Stimulated activated CD8-positive, alpha-beta memory T cell treated with anti-CD3 and anti-CD28 coated beads, Interleukin-12 subunit alpha, Interleukin-12 subunit beta, amount 100 ng/mL, for 4 hours (primary cell): ENCODE measurements around the gene SLC30A3.

ENCODE experiments used
- DNase-seq: peaks from one replicate; pipeline ENCODE4 v3.0.0-alpha.2; 2020; ENCODE audit warnings: low read depth

SLC30A3 gene

DNA sequence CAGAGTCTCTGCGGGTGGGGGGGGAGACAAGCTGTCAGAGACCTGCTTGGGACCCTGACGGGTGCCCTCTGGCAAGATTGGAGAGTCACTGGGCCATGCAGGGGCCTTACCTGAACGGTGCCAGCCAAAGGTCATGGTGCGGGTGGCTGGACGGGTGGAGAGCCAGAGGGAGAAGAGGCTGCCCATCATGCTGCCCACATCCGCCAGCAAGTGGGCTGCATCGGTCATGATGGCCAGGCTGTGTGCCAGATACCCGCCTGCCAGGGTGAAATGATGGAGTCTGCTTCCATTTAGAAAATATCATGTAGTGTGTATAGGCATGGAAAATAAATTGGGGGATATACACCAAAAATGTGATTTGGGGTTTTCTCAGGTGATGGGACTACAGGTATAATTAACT, 4.8 kb downstream of the SLC30A3 start:
- DNase-seq, result no peak

DNA sequence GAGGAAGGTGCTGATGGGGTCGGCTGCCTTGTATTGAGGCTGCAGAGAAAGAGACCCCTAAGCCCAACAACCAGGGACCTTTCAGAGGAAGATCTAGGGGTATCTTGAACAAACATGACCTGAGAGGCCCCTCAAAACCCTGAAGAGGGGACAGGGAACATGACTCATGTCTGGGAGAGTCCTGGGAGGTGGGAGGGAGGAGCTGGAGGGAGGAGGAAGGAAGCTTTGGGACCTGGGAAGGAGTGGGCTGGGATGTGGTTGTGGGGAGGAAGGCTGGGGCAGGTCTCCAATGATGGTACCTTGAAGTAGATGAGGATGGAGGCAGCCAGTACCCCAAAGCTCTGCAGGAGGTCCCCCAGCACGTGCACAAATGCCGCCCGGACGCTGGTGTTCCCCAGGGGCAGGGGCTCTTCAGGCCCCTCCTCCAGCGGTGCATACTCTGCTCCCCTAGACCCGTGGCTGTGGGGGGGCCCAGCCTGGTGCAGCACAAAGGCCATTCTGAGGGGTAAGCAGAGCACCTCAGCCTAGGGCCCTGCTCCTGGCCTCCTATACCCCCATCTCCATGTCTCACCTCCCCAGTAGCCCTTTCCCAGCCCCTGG, 5.9 kb downstream of the SLC30A3 start:
- DNase-seq, result no peak

DNA sequence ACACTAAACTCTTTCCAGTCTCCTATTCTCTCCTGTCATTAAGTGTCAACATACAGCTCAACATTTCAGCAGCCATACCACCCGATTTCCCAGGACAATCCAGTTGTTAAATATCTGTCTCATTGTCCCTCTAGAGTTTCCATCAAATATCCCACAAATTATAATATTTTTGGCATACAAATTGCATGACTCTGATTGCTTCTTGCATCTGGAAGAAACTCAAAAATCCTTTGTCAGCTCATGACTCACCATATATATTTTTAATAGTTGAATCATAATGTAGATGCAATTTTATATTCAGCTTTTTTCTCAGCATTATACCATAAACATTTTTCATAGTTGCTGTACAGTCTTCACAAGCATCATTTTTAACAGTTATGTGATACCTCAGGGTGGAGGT, 7.2 kb downstream of the SLC30A3 start:
- no peak for DNase-seq

DNA sequence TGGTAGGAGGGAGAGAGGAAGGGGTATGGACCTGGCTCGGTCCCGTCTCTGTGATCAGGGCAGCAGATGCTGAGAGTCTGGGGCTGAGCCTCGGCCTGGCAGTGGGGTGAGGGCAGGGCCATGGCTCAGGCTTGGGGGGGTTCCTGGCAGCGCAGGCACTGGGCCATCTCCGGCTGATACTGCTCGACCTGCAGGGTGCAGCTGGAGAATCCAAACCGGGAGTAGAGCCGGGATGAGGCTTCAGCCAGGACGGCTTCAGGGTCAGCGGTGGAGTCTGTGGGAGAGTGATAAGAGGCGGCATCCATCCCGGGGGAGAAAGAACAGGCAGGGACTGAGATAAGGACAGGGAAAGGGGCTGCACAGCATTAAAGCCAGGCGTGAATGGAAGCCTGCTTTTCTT, 7.7 kb downstream of the SLC30A3 start:
- DNase-seq, result no peak

DNA sequence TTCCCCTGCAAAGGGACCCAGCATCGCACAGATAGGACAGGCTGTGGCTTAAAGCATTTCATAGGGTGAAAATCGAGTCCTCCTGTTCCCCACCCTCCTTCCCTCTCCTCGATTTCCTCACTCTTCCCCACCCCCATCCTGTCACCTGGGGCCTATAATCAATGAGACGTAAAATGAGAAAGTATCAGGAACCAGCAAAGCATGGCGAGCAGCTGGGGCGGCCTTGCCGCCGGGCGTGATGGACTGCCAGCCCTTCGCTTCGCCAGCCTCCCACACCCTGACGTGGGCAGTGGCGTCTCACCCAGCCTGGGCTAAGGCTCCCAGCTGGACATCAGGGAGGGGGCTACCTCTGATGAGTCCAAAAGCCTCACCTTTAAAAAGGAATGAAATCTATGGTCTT, 11.1 kb downstream of the SLC30A3 start:
- no peak for DNase-seq

DNA sequence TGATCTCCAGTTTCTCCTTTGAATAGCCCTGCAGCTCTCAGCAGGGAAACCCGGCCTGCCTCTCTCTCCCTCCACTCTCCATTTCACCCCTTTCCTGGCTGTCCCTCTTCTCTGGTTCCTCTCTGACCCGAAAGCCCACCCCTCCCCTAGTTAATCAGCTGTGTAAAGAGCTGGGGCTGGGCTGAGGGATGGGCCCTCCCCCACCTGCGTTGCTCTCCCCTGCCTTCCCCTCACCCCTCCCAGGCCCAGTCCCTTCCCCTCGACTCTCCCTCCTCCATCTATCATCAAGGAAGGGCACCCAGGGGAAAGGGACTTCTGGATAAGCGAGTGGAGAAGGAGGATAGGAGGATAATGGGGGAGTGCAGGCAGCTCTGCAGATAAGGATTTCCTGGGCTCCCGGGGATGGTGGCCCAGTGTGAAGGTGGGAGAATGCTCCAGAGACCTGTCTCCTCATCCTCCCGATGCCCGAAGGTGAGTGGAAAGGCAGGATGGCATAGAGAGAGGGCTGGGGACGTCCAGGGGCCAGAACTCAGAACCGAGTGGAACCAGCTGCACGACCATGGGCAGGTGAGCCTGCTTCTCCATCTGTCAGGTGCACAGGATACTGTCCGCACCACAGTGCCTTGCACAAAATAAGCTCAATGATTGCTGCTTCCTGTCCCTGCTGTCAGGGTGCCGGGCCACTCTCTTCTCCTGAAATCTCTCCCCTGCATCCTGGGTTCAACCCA, 12.0 kb downstream of the SLC30A3 start:
- DNase-seq, result no peak

DNA sequence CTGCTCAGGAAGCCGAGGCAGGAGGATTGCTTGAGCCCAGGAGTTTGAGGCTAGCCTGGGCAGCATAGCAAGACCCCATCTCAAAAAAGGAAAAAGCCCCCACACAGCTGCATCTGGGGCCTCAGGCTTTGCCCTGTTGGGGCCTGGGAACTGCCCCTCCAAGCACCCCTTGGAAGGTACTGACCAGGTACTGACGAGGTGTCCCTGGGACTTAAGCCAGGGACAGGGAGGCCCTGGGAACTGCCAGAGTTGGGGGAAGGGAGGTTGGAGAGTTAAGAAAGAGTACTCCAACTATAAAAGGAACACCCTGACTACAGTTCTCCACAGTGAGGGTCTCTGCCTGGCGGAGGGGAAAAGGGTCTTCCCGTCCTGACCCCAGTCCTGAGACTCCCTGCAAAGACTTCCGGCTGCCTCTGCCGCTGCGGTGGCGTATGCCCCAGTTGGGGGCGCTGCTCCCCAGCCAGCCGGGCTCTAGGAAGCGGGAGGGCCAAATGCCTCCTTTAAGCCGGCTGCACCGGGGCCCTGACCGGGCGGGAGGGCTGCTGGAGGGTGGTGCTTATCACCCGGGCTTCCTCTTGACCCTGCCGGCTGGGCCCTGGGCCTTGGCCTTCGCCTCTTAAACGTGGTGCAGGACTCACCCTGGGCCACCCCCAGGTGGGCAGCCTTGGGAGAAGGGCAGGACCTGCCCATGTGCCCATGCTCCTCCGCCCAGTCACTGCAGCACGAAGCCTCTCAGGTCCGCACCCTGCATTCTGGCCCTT, 12.8 kb downstream of the SLC30A3 start:
- no peak for DNase-seq

DNA sequence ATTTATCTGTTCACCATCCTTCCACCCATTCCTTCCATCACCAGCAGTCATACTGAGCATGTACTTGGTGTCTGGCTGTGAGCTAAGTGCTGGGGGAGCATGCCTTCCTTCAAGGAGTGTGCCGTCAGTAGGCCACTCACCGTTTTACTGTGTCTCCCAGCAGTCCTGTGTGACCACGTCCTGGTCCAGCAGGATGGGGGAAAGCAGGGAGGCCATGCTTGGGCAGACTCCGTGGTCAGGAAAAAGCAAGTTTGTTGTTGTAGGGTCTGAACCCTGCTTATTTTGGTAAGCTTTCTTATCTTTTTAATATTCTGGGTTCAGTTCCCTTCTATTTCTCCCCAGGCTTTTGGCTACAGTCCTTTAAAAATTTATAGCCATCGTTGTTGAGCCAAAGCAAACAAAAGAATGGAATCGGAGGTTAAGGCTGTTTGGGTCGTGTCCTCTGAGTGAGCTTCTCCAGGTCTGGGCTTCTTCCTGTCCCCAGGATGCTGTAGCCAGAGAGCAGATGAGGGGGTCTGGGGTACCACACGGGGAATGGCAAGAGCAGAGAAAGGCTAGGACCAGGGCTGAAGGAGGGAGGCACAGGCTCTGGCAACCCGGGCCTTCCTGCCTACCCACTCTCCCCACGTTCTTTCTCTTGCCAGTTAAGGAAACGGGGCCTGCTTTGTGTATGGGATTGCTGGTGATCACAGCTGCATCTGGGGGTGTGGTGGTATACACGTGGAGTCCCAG, 13.5 kb downstream of the SLC30A3 start:
- no peak for DNase-seq

DNA sequence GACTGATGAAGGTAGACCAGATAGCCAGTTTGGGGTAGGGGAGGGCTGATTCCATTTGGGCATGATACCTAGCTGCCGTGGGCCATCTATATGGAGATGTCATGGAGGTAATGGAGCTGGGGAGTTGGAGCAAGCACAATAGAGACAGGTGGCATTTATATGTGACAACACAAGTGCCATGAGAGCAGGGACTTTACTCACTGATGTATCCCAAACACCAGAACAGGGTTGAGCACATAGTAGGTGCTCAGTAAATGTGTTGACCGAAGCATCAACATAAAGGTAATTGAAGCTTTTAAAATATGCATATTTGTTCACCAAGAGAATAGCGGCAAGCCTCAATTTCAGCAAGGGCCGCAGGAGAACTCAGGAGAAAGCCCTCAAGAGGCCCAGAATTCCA, 15.0 kb downstream of the SLC30A3 start:
- DNase-seq, result no peak

DNA sequence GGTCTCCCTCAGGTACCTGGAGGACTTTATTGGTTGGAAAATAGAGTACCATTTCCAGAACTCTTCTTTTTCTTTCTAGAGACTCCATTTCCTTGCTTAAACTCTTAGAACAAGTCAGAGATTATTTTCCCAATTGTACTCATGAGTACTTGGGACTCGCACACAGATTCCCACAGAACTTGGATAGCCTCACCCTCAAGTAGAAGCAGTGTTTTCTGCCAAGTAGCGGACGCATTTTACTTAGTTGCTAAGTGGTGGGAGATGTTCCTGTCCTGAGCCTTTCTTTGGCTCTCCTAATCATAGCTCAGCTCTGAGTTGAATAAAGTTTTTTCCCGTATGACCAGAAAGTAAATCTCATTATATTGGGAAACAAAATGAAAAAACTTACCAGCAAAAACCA, 17.2 kb downstream of the SLC30A3 start:
- DNase-seq, result no peak

DNA sequence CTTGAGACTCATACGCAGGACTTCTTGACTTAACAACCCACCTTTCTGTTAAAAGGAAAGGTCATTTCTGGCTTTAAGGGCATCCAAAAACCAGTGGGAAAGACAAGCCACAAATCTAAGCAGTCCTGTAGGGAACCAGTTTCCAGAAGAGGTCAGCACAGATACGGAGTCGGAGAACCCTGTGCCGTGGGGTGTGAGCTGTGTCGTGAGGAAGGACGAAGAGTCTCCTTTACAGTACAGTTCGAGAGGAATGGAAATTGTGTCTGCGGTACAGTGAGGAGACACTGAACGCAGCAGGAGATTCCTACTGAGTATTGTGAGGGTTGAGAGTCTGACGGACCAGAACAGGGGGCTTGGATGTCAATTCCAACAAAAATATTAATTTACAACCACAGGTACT, 17.7 kb downstream of the SLC30A3 start:
- no peak for DNase-seq

DNA sequence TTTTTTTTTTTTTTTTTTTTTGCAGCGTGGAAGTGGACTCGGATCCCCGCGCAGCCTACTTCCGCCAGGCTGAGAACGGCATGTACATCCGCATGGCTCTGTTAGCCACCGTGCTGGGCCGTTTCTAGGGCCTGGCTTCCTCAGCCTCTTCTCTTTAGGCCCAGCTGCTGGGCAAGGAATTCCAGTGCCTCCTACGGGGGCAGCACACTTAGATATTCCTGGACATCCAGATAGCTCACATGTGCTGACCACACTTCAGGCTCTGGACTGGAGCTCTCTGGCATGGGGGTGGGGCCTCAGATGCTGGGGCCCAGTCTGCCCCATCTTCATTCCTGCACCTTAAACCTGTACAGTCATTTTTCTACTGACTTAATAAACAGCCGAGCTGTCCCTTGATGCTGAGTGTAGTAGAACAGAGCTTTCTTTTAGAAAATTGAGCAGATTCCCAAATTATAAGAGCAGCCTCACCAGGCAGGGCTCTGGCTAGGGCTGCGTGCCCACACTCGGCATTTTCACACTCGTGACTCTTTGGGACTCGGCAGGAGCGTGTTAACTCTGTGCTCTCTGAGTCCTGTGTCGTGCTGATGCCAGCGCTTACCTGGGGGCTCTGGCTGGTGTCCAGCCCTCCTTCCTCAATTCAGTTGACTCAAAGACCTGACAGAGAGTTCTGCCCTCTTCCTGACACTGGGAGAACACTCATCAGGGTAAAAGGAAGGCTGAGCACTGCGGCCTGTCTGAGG, 19.3 kb downstream of the SLC30A3 start:
- no peak for DNase-seq

DNA sequence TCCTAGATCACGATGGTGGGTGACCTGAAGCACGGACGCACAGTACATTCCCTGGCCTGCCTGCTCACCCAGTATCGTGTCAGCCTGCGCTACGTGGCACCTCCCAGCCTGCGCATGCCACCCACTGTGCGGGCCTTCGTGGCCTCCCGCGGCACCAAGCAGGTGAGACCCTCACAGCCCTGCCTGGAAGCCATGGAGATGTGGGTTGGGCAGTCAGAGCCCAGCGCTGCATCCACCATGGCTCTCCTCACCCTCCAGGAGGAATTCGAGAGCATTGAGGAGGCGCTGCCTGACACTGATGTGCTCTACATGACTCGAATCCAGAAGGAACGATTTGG, 20.3 kb downstream of the SLC30A3 start:
- DNase-seq, result no peak

DNA sequence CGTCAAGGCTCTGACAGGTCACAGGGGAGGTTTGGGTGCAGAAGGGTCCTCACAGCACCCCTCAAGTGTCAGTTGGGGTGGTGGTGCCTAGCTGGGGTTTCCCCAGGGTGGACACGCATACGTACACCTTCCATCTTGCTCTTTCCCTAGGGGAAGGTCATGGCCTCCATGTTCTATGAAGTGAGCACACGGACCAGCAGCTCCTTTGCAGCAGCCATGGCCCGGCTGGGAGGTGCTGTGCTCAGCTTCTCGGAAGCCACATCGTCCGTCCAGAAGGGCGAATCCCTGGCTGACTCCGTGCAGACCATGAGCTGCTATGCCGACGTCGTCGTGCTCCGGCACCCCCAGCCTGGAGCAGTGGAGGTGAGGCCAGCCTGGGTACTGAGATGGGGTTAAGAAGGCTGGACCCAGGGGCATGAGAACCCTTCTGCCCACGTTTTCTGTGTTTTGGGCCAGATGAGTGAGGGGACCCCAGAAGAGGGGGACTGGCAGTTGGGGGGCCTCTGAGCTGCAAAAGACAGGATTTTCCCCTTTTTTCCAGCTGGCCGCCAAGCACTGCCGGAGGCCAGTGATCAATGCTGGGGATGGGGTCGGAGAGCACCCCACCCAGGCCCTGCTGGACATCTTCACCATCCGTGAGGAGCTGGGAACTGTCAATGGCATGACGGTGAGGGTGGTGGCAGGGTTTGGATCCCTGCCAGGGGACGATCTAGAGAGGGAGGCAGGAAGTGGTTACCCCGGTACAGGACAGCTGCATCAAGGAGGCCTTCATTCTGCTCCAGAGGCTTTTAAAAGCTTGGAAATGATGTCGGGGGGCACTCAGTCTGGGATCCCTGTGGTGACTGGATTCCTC, 20.9 kb downstream of the SLC30A3 start:
- no peak for DNase-seq

DNA sequence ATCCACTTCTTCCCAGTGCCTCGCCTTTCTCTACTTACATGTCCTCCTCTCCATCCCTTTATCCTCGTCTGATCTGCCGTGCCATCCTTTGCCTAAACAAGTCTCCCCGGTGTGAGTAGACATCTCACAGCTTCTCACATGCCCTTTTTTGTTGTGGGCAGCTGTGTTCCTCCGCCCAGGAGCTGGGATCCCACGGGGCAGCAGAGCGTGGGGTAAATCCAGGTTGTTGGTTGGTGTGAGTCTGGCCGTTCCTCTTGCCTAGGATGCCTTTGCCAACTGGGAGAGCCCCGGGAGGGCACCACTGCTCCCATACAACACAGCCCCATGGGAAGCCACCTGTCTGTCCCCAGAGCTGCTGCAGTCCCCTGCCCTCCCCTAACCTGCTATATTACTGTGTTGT, 22.4 kb downstream of the SLC30A3 start:
- DNase-seq, result no peak

DNA sequence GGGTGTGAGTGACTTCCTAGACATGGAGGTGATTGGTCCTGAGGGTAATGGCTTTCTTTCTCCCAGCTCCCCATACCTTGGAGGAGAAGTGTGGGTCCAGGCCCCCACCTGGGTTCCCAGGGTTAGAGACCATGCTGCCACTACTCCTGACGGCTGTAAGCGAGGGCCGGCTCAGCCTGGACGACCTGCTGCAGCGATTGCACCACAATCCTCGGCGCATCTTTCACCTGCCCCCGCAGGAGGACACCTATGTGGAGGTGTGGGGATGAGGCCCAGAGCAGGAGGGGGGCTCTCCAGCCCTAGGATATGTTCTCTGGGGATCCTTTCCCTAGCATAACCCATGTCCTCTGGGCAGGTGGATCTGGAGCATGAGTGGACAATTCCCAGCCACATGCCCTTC, 23.9 kb downstream of the SLC30A3 start:
- DNase-seq, result no peak

DNA sequence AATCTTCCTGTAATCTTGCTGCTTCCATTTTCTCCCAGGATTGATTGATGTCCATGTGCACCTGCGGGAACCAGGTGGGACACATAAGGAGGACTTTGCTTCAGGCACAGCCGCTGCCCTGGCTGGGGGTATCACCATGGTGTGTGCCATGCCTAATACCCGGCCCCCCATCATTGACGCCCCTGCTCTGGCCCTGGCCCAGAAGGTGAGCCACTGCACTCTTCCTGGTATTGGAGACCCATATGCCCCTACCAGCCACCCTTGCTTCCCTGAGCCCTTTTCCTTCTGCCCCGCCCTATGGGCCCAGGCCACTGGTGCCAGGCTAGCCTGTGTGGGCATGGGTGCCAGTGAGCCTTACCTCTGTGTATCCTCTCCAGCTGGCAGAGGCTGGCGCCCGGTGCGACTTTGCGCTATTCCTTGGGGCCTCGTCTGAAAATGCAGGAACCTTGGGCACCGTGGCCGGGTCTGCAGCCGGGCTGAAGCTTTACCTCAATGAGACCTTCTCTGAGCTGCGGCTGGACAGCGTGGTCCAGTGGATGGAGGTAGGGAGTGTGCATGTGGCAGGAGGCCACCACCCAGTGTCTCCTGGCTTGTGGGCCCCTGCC, 25.4 kb downstream of the SLC30A3 start:
- DNase-seq, result no peak

DNA sequence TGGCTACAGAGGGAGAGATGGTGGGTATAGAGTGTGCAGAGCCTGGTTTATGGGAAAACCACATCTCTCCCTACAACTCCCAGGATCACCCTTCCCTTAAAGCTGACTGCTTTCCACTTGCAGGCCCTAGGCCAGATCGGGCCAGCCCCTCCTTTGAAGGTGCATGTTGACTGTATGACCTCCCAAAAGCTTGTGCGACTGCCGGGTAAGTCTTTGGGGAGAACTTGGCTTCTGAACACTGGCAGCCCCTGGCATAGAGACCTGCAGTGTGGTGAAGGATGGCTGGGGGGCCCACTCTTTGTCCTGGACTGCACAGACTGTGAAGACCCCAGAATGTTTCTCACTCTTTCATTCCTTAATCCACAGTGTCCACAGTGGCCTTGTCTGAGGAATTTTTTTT, 26.2 kb downstream of the SLC30A3 start:
- DNase-seq, result no peak

DNA sequence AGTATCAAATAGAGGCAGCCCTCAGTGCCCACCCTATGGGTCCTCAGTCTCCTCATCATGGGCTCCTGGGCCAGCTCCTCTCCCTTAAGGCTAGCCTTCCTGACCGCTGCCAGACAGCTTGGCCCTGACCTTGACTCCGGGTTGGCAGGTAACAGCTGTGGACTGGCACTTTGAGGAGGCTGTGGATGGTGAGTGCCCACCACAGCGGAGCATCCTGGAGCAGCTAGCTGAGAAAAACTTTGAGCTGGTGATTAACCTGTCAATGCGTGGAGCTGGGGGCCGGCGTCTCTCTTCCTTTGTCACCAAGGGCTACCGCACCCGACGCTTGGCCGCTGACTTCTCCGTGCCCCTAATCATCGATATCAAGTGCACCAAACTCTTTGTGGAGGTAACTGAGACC, 26.7 kb downstream of the SLC30A3 start:
- DNase-seq, result no peak

DNA sequence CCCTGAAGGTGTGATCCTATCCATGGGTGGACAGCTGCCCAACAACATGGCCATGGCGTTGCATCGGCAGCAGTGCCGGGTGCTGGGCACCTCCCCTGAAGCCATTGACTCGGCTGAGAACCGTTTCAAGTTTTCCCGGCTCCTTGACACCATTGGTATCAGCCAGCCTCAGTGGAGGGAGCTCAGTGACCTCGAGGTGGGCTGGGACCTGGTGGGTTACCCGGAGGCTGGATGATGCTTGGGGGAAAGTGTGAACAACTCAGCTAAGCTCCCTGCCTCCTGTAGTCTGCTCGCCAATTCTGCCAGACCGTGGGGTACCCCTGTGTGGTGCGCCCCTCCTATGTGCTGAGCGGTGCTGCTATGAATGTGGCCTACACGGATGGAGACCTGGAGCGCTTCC, 29.5 kb downstream of the SLC30A3 start:
- no peak for DNase-seq

DNA sequence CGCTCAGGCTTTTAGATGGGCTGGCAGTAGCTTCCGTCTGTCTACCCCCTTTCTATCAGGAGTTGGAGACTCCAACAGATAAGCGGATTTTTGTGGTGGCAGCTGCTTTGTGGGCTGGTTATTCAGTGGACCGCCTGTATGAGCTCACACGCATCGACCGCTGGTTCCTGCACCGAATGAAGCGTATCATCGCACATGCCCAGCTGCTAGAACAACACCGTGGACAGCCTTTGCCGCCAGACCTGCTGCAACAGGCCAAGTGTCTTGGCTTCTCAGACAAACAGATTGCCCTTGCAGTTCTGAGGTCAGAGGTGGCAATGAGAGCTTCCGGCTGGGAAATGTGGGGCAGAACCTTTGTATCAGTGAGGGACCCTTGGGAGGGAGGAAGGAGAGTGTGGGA, 30.9 kb downstream of the SLC30A3 start:
- no peak for DNase-seq
